AG09319 (cell line): ENCODE results near the gene EVX1.
A peak's percentile ranks its signal among the peaks of the same experiment; 100 is the strongest.

Experiments
- DNase-seq: peaks from one replicate; pipeline ENCODE4 v3.0.0-alpha.2; 2010; ENCODE audit warnings: low read depth; ENCODE audit errors: extremely low read depth
- CTCF ChIP-seq: IDR thresholded peaks from 2 replicates; pipeline ENCODE4 v1.5.1; 2011; ENCODE audit warnings: low read depth, mild to moderate bottlenecking, inconsistent platforms, low read length, moderate library complexity

EVX1 gene

GRCh38 chr7:27209933-27210440, 32.6 kb upstream of the EVX1 start:
- no peak for DNase-seq
- TF ChIP-seq CTCF = no peak

DNA sequence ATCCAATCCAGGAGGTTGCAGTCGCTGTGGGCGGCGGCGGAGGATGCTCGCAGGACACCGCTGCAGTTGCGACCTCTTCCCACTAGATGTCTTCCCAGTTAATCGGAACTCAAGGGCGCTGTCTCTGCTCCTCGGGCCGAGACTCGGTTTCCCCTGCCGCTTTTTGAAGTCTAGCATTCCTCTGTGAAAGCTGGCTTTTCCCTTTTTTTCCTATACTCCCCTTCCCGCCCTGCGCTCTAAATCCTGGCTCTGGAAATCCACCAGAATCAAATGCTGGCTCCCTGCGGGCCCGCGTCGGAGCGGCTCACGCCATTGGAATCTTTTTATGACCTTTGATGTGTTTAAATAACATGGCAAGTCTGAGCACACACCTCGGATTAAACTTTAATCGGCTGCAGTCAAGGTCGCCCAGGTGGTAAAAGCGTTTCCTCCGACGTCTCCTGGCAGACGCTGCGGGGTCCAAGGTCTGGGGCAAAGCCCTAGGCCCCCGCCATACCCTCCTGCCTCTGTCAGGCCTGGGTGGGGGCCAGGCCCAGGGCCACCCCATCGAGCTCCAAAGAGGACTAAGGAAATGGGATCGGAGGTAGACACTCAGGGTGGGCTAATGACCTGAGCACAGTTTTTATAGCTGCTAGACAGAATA, 32.0 kb upstream of the EVX1 start:
- peak; percentile 71 for TF ChIP-seq CTCF
- DNase-seq = no peak

GRCh38 chr7:27211084-27211446, 31.5 kb upstream of the EVX1 start:
- no peak for TF ChIP-seq CTCF
- DNase-seq = no peak

DNA sequence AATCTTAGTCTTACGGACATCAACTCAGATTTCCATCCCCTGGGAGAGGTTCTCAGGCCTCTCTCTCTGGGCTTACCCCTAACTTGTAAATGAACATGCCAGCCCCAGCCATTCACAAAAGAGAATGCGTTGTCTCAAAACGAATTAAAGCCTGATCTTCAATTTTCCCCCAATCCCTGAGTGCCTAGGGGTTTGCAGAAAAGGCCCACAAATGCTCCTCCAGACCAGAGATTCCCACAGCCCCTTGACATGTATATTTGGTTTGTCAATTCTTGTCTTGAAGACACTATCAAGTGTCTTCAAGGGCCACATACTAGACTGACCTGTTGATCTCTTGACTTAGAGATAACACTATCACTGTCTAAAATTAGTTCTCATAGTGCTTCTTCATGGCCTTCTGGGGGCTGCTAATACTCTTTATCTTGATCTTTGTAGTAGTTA, 30.8 kb upstream of the EVX1 start:
- no peak for DNase-seq
- TF ChIP-seq CTCF = no peak

DNA sequence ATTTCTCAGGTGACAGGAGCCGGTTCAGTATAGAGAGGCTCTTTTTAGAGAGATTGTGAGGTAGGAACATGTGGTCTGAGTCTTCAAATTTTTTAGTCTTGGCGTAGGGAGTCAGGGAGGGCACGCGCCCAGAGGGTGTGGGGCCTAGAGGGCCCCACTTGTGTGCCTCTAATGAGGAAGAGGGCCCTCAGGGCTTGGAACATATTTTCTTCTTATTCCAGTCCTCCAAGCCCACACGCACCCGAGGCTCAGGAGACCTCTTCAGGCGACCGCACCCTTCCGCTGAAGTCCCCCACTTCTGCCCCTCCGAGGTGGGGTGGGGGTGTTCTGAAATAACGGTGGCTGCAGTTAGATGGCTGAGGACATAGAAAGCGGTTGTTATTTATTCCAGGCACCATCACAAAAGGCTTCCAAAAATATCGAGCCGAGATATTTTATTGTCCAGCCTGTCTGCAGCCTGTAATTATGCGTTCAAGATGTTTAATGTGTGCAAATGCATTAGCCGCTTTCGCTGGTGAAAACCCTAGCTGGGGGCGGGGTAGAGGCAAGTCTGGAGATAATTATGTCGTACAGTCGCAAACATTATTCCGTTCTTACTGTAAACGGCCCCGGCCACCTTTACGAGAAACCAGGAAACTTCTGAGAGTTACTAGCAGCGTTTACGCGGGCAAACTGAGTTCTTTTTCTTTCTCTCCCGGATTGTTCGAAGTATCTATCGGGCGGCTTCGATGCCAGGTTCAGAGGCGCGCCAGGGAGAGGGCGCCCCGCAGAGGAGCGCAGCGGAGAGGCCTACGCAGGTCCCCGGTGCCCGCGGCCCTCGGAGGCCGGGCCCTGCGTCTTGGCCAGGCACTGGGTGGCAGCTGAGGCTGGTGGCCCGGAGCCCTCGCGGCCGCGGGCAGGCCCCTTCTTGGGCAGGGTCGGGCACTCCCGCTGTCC, 29.8 kb upstream of the EVX1 start:
- DNase-seq = no peak
- no peak for TF ChIP-seq CTCF

DNA sequence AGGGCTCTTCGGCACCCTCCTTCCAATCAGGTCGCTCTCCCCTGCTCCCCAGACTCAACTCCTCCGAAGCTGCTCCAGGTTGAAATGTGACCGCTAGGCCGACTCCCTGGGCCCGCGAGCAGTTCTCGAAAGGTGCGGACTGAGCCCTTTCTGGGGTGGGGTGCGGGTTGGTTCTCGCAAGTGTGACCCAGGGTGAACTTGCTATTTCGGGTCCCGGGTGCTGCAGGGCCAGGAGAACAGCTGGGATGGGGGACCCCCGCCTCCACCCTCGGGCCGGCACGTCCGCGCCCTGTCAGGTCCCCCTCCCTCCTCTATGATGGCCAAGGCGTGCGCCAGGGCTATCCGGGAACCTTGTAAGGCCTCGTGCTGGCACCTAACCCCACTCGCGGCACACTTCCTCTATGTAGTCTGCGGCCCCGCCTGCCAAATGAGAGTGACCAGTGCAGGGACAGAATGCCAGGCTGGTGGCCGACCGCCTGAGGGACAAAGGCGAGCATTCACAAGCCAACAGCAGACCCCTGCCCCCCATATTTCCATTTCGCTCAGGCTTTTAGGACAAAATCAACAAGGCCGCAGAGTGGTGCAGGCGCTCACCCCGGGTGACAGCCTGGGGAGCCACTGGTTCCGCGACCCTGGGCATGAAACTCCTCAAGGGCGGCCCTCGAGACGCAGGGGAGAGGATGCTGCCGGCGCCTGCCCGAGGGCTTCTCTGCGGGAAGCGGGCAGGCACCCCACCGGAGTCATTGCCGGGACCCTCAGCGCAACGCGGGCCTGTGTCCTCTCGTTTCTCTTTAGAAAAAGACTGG, 29.0 kb upstream of the EVX1 start:
- no peak for DNase-seq
- TF ChIP-seq CTCF = no peak
